SK-N-SH (cell line): ENCODE measurements around the gene COQ8B. TPM values are rescaled to one million over a fixed set of nuclear protein-coding genes. Genes with fewer than 3 reads are reported as not detected.

ENCODE experiments used
- CTCF ChIA-PET: fragments of 300-600, 350-600 bp; formaldehyde crosslinking; extraction: SDS; loops from one replicate; lab custom pipeline; 2021; lab: Yijun Ruan, JAX
- POLR2A ChIA-PET: fragments of 350-600 bp; sonication (Branson Sonifier 250); formaldehyde crosslinking; extraction: SDS; loops from one replicate; lab custom pipeline; 2020; ENCODE audit warnings: antibody characterized with exemption, inconsistent platforms; lab: Yijun Ruan, JAX
- DNase-seq: peaks from one replicate; pipeline ENCODE4 v3.0.0; 2012
- H2AFZ ChIP-seq: fragments of 200-600 bp; sonication (generic); 2 replicates; pipeline ENCODE4 v1.8.1; 2016; ENCODE audit warnings: antibody characterized with exemption, mild to moderate bottlenecking, low read depth
- H3F3A ChIP-seq: fragments of 200-600 bp; sonication (generic); replicated peaks from 2 replicates; pipeline ENCODE3; 2016; ENCODE audit warnings: antibody characterized with exemption, mild to moderate bottlenecking; ENCODE audit not compliant: insufficient read depth
- H3K27ac ChIP-seq, 2 experiments: fragments of 200-500 bp in 1 of 2; fragments of 200-600 bp in 1 of 2; sonication (Bioruptor generic) in 1 of 2; sonication (generic), shearing (Covaris generic) in 1 of 2; 2 replicates each; pipeline versions ENCODE4 v1.5.1 to v1.6.1; 2014 to 2016; ENCODE audit warnings: low read depth in 2 of 2, inconsistent platforms in 1 of 2, low read length in 1 of 2, mild to moderate bottlenecking in 1 of 2, mixed read lengths in 1 of 2
- H3K27me3 ChIP-seq: fragments of 200-600 bp; sonication (generic), shearing (Covaris generic); 2 replicates; pipeline ENCODE4 v1.6.1; 2016; ENCODE audit warnings: mixed run types; ENCODE audit not compliant: insufficient read depth
- H3K36me3 ChIP-seq, 2 experiments: fragments of 200-500 bp in 1 of 2; fragments of 200-600 bp in 1 of 2; sonication (Bioruptor generic) in 1 of 2; sonication (generic) in 1 of 2; replicated peaks in 1 of 2; 2 replicates each; pipeline versions ENCODE3 to v1.5.1; 2014 to 2016; ENCODE audit warnings: low read length in 1 of 2, mild to moderate bottlenecking in 1 of 2; ENCODE audit not compliant: insufficient read depth in 2 of 2, control insufficient read depth in 1 of 2
- H3K4me1 ChIP-seq, 2 experiments: fragments of 200-500 bp in 1 of 2; fragments of 200-600 bp in 1 of 2; sonication (Bioruptor generic) in 1 of 2; sonication (generic), shearing (Covaris generic) in 1 of 2; 2 replicates each; pipeline versions ENCODE4 v1.5.1 to v1.6.1; 2014 to 2016; ENCODE audit warnings: low read depth in 1 of 2, low read length in 1 of 2, mixed run types in 1 of 2; ENCODE audit not compliant: insufficient read depth in 2 of 2, control insufficient read depth in 1 of 2
- H3K4me2 ChIP-seq: fragments of 200-600 bp; sonication (generic), shearing (Covaris generic); 2 replicates; pipeline ENCODE4 v1.6.1; 2017; ENCODE audit warnings: mixed run types
- H3K4me3 ChIP-seq, 2 experiments: fragments of 200-500 bp in 1 of 2; fragments of 200-600 bp in 1 of 2; sonication (Bioruptor generic) in 1 of 2; sonication (generic), shearing (Covaris generic) in 1 of 2; 2 replicates each; pipeline versions ENCODE4 v1.5.1 to v1.8.1; 2014 to 2016; ENCODE audit warnings: low read depth in 2 of 2, inconsistent platforms in 1 of 2, low read length in 1 of 2, mild to moderate bottlenecking in 1 of 2, mixed read lengths in 1 of 2, moderate library complexity in 1 of 2
- H3K79me2 ChIP-seq: fragments of 200-600 bp; sonication (generic); 2 replicates; pipeline ENCODE4 v1.8.1; 2017; ENCODE audit warnings: mild to moderate bottlenecking; ENCODE audit not compliant: insufficient read depth
- H3K9ac ChIP-seq: fragments of 200-600 bp; sonication (generic); 2 replicates; pipeline ENCODE4 v1.6.1; 2017; ENCODE audit warnings: mixed run types
- H3K9me2 ChIP-seq: fragments of 200-600 bp; sonication (generic); 2 replicates; pipeline ENCODE4 v1.6.1; 2017; ENCODE audit warnings: mixed run types
- H3K9me3 ChIP-seq: fragments of 200-600 bp; sonication (generic); 2 replicates; pipeline ENCODE4 v1.6.1; 2017; ENCODE audit warnings: mixed run types, mild to moderate bottlenecking, moderate library complexity
- H4K20me1 ChIP-seq: fragments of 200-600 bp; sonication (generic); 2 replicates; pipeline ENCODE4 v1.6.1; 2017; ENCODE audit warnings: mild to moderate bottlenecking, mixed run types; ENCODE audit not compliant: insufficient read depth
- CTCF ChIP-seq: fragments of 200-600 bp; sonication (generic); IDR thresholded peaks from 2 replicates; pipeline ENCODE4 v1.6.1; 2017; ENCODE audit warnings: antibody characterized with exemption, mild to moderate bottlenecking, moderate library complexity
- ELF1 ChIP-seq: IDR thresholded peaks from 2 replicates; pipeline ENCODE4 v1.4.0; 2012
- EP300 ChIP-seq, 2 experiments: IDR thresholded peaks; 2 replicates each; pipeline versions ENCODE4 v1.4.0 to v1.6.1; 2012; ENCODE audit warnings: borderline replicate concordance in 1 of 2, low read depth in 1 of 2, low read length in 1 of 2
- FOXJ3 ChIP-seq: sonication (generic); formaldehyde crosslinking; IDR thresholded peaks from 2 replicates; pipeline ENCODE4 v1.5.1; 2020; ENCODE audit warnings: mild to moderate bottlenecking, missing genetic modification reagents
- GABPA ChIP-seq: IDR thresholded peaks from 2 replicates; pipeline ENCODE4 v1.4.0; 2012; ENCODE audit warnings: low read depth, mild to moderate bottlenecking
- GATA2 ChIP-seq: sonication (generic); formaldehyde crosslinking; IDR thresholded peaks from 2 replicates; pipeline ENCODE4 v1.5.0; 2020; ENCODE audit warnings: mild to moderate bottlenecking, missing genetic modification reagents
- IRF3 ChIP-seq: fragments of 150-350 bp; IDR thresholded peaks from 2 replicates; pipeline ENCODE4 v1.6.1; 2016; ENCODE audit warnings: mild to moderate bottlenecking, low read depth, low read length
- MEF2A ChIP-seq: IDR thresholded peaks from 2 replicates; pipeline ENCODE4 v1.4.0; 2012; ENCODE audit warnings: low read depth, borderline replicate concordance
- NFIC ChIP-seq: IDR thresholded peaks from 2 replicates; pipeline ENCODE4 v1.4.0; 2012; ENCODE audit warnings: borderline replicate concordance
- NRF1 ChIP-seq: IDR thresholded peaks from 2 replicates; pipeline ENCODE4 v1.6.1; 2012; ENCODE audit warnings: low read depth, mild to moderate bottlenecking, low read length
- POLR2AphosphoS5 ChIP-seq: IDR thresholded peaks from 2 replicates; pipeline ENCODE4 v1.6.1; 2012; ENCODE audit warnings: low read depth, low read length
- RAD21 ChIP-seq: IDR thresholded peaks from 2 replicates; pipeline ENCODE4 v1.6.1; 2012; ENCODE audit warnings: mild to moderate bottlenecking, low read length
- RCOR1 ChIP-seq: fragments of 150-350 bp; IDR thresholded peaks from 2 replicates; pipeline ENCODE4 v1.6.1; 2017; ENCODE audit warnings: antibody characterized with exemption, low read length
- RFX5 ChIP-seq: IDR thresholded peaks from 2 replicates; pipeline ENCODE4 v1.6.1; 2012; ENCODE audit warnings: mild to moderate bottlenecking, improper control_type of control experiment, low read length
- RXRA ChIP-seq: IDR thresholded peaks from 2 replicates; pipeline ENCODE4 v1.4.0; 2012; ENCODE audit warnings: low read depth, mild to moderate bottlenecking, borderline replicate concordance
- SMC3 ChIP-seq: IDR thresholded peaks from 2 replicates; pipeline ENCODE4 v1.6.1; 2012; ENCODE audit warnings: low read depth, low read length, improper control_type of control experiment
- TAF1 ChIP-seq: IDR thresholded peaks from 2 replicates; pipeline ENCODE4 v1.6.1; 2012; ENCODE audit warnings: low read depth, mild to moderate bottlenecking, low read length, moderate library complexity, borderline replicate concordance
- TCF12 ChIP-seq: IDR thresholded peaks from 2 replicates; pipeline ENCODE4 v1.4.0; 2012
- ZBTB33 ChIP-seq: IDR thresholded peaks from 2 replicates; pipeline ENCODE4 v1.4.0; 2012; ENCODE audit warnings: low read depth, borderline replicate concordance
- WGBS: methylation state at CpG from one replicate; pipeline ENCODE4 v1.1.6; 2017; ENCODE audit warnings: low lambda C conversion rate; 5-methylcytosine and 5-hydroxymethylcytosine counted together
- polyA plus RNA-seq, 3 experiments: library from polyadenylated mRNA; depleted of rRNA; stranded (reverse); fragments of >200 nt; gene quantifications; 2 replicates each; pipeline ENCODE4 v1.2.3, GENCODE V29; 2012

Gene COQ8B
- polyA plus RNA-seq, 1 of the 3 experiments (the other 2 are of a cell fraction), result 43.8 TPM

DNA sequence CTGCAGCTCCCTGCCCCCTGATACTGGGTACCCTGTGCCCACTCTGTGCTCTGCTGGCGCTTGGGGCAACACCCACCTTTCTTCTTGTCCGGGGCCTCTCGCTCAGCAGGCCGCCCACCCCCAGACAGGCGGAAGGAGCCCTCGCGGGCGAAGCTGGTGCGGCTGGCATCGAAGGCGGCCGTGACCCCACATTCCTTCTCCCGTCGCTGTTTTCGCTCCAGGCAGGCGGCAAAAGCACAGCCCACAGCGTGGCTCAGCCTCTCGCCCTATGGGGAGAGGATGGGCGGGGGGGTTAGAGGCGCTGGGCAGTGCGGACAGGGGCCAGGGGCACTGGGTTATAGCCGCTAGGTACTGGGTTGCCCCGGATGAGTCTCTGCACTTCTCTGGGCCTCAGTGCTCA, 39.5 kb downstream of the COQ8B start:
- TF ChIP-seq GABPA (no peak), SMC3 (no peak), ELF1 (no peak), NFIC (no peak), RXRA (no peak), TAF1 (no peak), FOXJ3 (no peak), CTCF (no peak), NRF1 (no peak), POLR2AphosphoS5 (no peak), ZBTB33 (no peak), RCOR1 (no peak), MEF2A (no peak), RAD21 (no peak), TCF12 (no peak), GATA2 (CRISPR knock-in tag) (no peak), IRF3 (no peak), RFX5 (no peak), EP300 (IDR thresholded peaks at IDR 0.05; ENCODE audit: borderline replicate concordance in 1 of 2, low read depth in 1 of 2, low read length in 1 of 2) (no peak)
- no peaks in the 10 kb centered on the region for H3K27me3 ChIP-seq
- no peaks in the 10 kb centered on the region for H3K79me2 ChIP-seq
- no peaks in the 10 kb centered on the region for H3F3A ChIP-seq
- no peaks in the 10 kb centered on the region for H3K4me1 ChIP-seq
- CTCF ChIA-PET, result interaction anchor here (0.7 to 0.8 kb wide), 2 partner anchors 11 to 399 kb away, joined by 3 read pairs; no protein-coding TSS in a partner anchor
- no peaks in the 10 kb centered on the region for H3K9me3 ChIP-seq
- no peak overlapping the region for H3K9ac ChIP-seq
- H3K36me3 ChIP-seq, result peaks cover 42 to 66% of the 10 kb centered on the region in 2 experiments
- H3K4me2 ChIP-seq, result no peak overlapping the region
- H4K20me1 ChIP-seq, result no peaks in the 10 kb centered on the region
- POLR2A ChIA-PET, result no interaction called here
- no peaks in the 10 kb centered on the region for H3K9me2 ChIP-seq
- no peak overlapping the region for H2AFZ ChIP-seq
- no peak overlapping the region for H3K4me3 ChIP-seq
- H3K27ac ChIP-seq, result no peak overlapping the region
- 97% methylated on average over 23 of the region's 23 CpGs for WGBS
- DNase-seq, result no peak
